GM23338 (cell line): ENCODE measurements around the gene TBC1D5.

Experiments
- CREB1 ChIP-seq: fragments of 250-450 bp; sonication (Bioruptor Pico); IDR thresholded peaks from 2 replicates; pipeline ENCODE4 v1.5.0; 2020; ENCODE audit warnings: low read depth, mild to moderate bottlenecking, moderate library complexity
- CTCF ChIP-seq, 2 experiments: fragments of 200-600 bp in 1 of 2; sonication (generic) in 1 of 2; conservative IDR thresholded peaks; 2 replicates each; pipeline versions ENCODE4 v1.5.1 to v1.6.1; 2016 to 2017; ENCODE audit warnings: antibody characterized with exemption in 2 of 2, low read depth in 2 of 2, mild to moderate bottlenecking in 2 of 2, moderate library complexity in 1 of 2
- ETS1 ChIP-seq: IDR thresholded peaks from 2 replicates; pipeline ENCODE4 v1.6.1; 2016; ENCODE audit warnings: antibody characterized with exemption
- EZH2 ChIP-seq: fragments of 200-600 bp; sonication (generic); IDR thresholded peaks from one replicate; pipeline ENCODE4 v1.8.0; 2017; ENCODE audit warnings: antibody characterized with exemption, mild to moderate bottlenecking, low read depth; ENCODE audit not compliant: unreplicated experiment
- JUNB ChIP-seq: IDR thresholded peaks from one replicate; pipeline ENCODE4 v1.6.1; 2016; ENCODE audit warnings: antibody characterized with exemption; ENCODE audit not compliant: unreplicated experiment
- POLR2AphosphoS5 ChIP-seq: IDR thresholded peaks from 2 replicates; pipeline ENCODE4 v1.6.1; 2016; ENCODE audit warnings: antibody characterized with exemption, low read depth
- REST ChIP-seq: IDR thresholded peaks from one replicate; pipeline ENCODE4 v1.6.1; 2018; ENCODE audit warnings: antibody characterized with exemption; ENCODE audit not compliant: unreplicated experiment
- ZNF114 ChIP-seq: fragments of 250-450 bp; sonication (Bioruptor Pico); IDR thresholded peaks from 2 replicates; pipeline ENCODE4 v1.5.0; 2020; ENCODE audit warnings: mild to moderate bottlenecking, moderate library complexity

- TF ChIP-seq ETS1 (no peak), REST (no peak), CTCF (conservative IDR thresholded peaks at IDR 0.05; ENCODE audit: low read depth in 2 of 2) (no peak), POLR2AphosphoS5 (no peak), ZNF114 (CRISPR knock-in tag) (no peak), JUNB (no peak), EZH2 (no peak), CREB1 (CRISPR knock-in tag) (no peak)
Measured at GRCh38 chr3:17399586-17399985, 342.8 kb downstream of the TBC1D5 start.
